Activated naive CD4-positive, alpha-beta T cell treated with anti-CD3 and anti-CD28 coated beads, Interleukin-2, amount 50 U/mL, for 72 hours (primary cell): ENCODE data around the gene BEND7. TPM values are rescaled to one million over a fixed set of nuclear protein-coding genes. Genes with fewer than 3 reads are reported as not detected.
A peak's percentile ranks its signal among the peaks of the same experiment; 100 is the strongest.
"Not testable (repeated sequence)": the region's sequence is repeated elsewhere in the genome, so short reads cannot be mapped to it uniquely, and the experiment has no call there.

Experiments used
- ATAC-seq, 2 donors: fragments of 150-1000 bp; cut with Tn5 transposase; 2 replicates each; pipeline ENCODE4 v1.10.0; 2021; ENCODE audit warnings: mild to moderate bottlenecking in 2 of 2, moderate library complexity in 2 of 2
- DNase-seq, 2 donors: peaks; one replicate each; pipeline ENCODE4 v3.0.0; 2021 to 2022; ENCODE audit warnings: low spot score in 2 of 2
- H3K27ac Mint-ChIP-seq, 2 donors: one replicate each; pipeline ENCODE4 v1.8.0; 2022; ENCODE audit warnings: mild to moderate bottlenecking in 2 of 2, mixed read lengths in 2 of 2
- H3K36me3 Mint-ChIP-seq, 2 donors: one replicate each; pipeline ENCODE4 v1.8.0; 2022; ENCODE audit warnings: mixed read lengths in 2 of 2
- H3K9me3 Mint-ChIP-seq, 2 donors: one replicate each; pipeline ENCODE4 v1.8.0; 2022; ENCODE audit warnings: mixed read lengths in 2 of 2
- total RNA-seq, 2 donors: library from RNA; stranded (reverse); gene quantifications; one replicate each; pipeline ENCODE4 v1.2.3, GENCODE V29; 2022

The BEND7 gene
- not detected for total RNA-seq

GRCh38 chr10:13528875-13529713 lies at the start of gene BEND7:
TSS of gene BEND7 (minus strand) at chr10:13529014. CDS start at chr10:13528533, 481 bp downstream.
- Mint-ChIP-seq H3K9me3 (no peaks in the 10 kb centered on the region), H3K36me3 (peaks cover 0 to 6% of the 10 kb centered on the region in 2 donors), H3K27ac (no peak within 1 kb of the TSS)
- no peak for DNase-seq
- ATAC-seq: peak; percentile 37 to 72

DNA sequence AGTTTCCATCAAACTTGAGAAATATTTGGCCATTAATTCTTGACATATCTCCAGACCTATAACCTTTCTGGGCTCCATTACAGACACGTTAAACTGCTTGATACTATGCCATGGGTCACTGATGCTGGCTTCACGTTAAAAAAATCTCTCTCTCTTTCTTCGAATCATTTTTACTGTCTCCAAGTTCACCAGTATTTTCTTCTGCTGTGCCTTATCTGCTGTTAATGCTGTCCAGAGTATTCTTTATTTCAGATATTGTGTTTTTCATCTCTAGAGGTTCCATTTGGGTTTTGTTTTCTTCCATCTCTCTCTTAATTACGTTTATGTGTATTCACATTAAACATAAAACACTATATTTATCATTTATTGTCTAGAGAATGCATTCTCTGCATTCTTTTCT lies 45.1 kb upstream of the BEND7 start:
- no peak for ATAC-seq
- Mint-ChIP-seq H3K27ac (no peak overlapping the region), H3K36me3 (peaks cover 0 to 5% of the 10 kb centered on the region in 2 donors), H3K9me3 (peaks cover 8 to 9% of the 10 kb centered on the region in 2 donors)
- DNase-seq: no peak

- H3K27ac Mint-ChIP-seq: no peak overlapping the region
- no peak for DNase-seq
Measured at GRCh38 chr10:13571541-13571940, 42.7 kb upstream of the BEND7 start.

DNA sequence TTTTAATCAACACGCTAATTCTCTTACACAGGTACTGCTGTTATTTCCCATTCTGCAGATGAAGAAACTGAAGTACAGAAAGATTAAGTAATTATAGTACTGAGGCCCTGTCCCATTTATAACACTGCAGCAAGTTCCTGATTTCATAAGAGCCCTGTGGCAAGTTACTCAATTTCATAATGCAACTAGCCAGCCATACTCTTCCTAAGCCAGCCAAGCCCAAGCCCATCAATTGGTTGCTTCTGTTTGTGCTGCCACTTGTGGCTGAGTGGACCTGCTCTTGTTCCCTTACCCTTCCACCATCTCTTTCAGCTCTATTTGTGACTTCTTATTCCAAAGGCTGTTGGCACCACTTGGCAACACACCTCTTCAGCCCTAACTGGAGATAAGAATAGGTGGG lies 38.2 kb upstream of the BEND7 start:
- DNase-seq (no peak), ATAC-seq (no peak)
- Mint-ChIP-seq H3K9me3 (no peaks in the 10 kb centered on the region), H3K27ac (no peak overlapping the region), H3K36me3 (peaks cover 0 to 7% of the 10 kb centered on the region in 2 donors)

More at GRCh38 chr10:13571541-13571940, 42.7 kb upstream of the BEND7 start:
- H3K36me3 Mint-ChIP-seq: peaks cover 0 to 5% of the 10 kb centered on the region in 2 donors
- peaks cover 8 to 9% of the 10 kb centered on the region in 2 donors for H3K9me3 Mint-ChIP-seq
- ATAC-seq: no peak

DNA sequence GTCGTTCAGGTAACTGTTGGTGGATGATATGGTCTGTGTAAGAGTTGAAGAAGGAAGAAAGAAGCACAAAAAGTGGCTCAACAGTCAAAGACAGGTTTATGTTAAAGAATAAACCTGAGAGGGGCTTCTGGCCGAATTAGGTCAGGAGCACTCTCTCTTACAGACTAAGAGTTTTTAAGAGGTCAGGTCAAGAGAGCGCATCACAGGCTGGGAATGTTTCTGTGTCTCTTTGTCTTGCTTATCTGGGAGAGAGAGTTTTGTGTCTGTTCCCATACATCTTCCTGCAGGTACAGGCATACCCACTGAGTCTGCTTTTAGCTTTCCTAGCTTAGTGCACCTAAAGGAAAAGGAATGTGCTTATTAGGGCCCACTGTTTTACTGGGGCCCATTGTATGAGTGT lies 35.8 kb upstream of the BEND7 start:
- H3K27ac Mint-ChIP-seq: no peak overlapping the region
- no peak for DNase-seq
- H3K36me3 Mint-ChIP-seq: peaks cover 0 to 7% of the 10 kb centered on the region in 2 donors
- no peaks in the 10 kb centered on the region for H3K9me3 Mint-ChIP-seq
- ATAC-seq: no peak

GRCh38 chr10:13563481-13564445 lies 34.9 kb upstream of the BEND7 start:
- Mint-ChIP-seq H3K9me3 (no peaks in the 10 kb centered on the region), H3K36me3 (peaks cover 0 to 7% of the 10 kb centered on the region in 2 donors), H3K27ac (no peak overlapping the region)
- DNase-seq (no peak), ATAC-seq (no peak)

GRCh38 chr10:13560597-13560996 lies 31.8 kb upstream of the BEND7 start:
- Mint-ChIP-seq H3K9me3 (no peaks in the 10 kb centered on the region), H3K36me3 (peaks cover 0 to 7% of the 10 kb centered on the region in 2 donors), H3K27ac (no peak overlapping the region)
- ATAC-seq (no peak), DNase-seq (no peak)

GRCh38 chr10:13559124-13559700 lies 30.4 kb upstream of the BEND7 start:
- DNase-seq (no peak), ATAC-seq (no peak)
- H3K9me3 Mint-ChIP-seq: no peaks in the 10 kb centered on the region
- H3K27ac Mint-ChIP-seq: no peak overlapping the region
- H3K36me3 Mint-ChIP-seq: peaks cover 0 to 5% of the 10 kb centered on the region in 2 donors

- Mint-ChIP-seq H3K36me3 (no peaks in the 10 kb centered on the region), H3K27ac (no peak overlapping the region), H3K9me3 (peaks cover 4% of the 10 kb centered on the region in 2 donors)
- no peak for DNase-seq
- no peak for ATAC-seq
Measured at GRCh38 chr10:13555884-13556510, 27.2 kb upstream of the BEND7 start.

- Mint-ChIP-seq H3K27ac (no peak overlapping the region), H3K36me3 (peaks cover 0 to 5% of the 10 kb centered on the region in 2 donors), H3K9me3 (peaks cover 8 to 22% of the 10 kb centered on the region in 2 donors)
- DNase-seq (no peak), ATAC-seq (no peak)
Measured at GRCh38 chr10:13550802-13551201, 22.0 kb upstream of the BEND7 start.

DNA sequence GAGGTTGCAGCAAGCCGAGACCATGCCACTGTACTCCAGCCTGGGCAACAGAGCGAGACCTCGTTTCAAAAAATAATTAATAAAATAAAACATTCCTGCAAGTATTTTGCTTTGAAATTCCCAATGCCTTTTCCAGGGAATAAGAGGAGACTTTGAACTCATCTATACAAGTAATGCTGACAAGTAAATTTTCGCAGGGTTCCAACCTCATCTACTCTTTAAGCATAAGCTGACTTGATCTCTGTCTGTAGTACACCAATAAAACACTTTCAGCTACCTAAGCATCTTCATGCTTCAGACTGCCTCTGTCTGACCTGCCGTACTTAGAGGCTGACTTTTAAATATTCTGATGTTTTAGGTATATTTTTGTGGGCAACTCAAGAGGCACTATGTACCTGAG lies 13.7 kb upstream of the BEND7 start:
- H3K9me3 Mint-ChIP-seq: no peaks in the 10 kb centered on the region
- no peak overlapping the region for H3K27ac Mint-ChIP-seq
- no peaks in the 10 kb centered on the region for H3K36me3 Mint-ChIP-seq
- DNase-seq (no peak), ATAC-seq (no peak)

DNA sequence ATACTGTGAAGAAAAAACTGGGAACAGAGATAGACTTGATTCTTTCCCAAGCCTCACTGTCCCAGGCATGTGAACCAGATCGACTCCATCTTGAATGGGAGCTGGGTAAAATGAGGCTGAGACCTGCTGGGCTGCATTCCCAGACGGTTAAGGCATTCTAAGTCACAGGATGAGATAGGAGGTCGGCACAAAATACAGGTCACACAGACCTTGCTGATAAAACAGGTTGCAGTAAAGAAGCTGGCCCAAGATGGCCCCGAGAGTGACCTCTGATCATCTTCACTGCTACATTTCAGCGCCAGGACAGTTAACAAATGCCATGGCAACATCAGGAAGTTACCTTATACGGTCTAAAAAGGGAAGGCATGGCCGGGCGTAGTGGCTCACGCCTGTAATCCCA lies 9.2 kb upstream of the BEND7 start:
- not testable (repeated sequence) for H3K27ac Mint-ChIP-seq, H3K9me3 Mint-ChIP-seq, H3K36me3 Mint-ChIP-seq, ATAC-seq, DNase-seq

GRCh38 chr10:13536674-13537366 lies 8.0 kb upstream of the BEND7 start:
- H3K27ac Mint-ChIP-seq: no peak overlapping the region
- peak; percentile 59 to 74 for ATAC-seq
- peak in 1 of 2 donors; percentile 33 for DNase-seq

DNA sequence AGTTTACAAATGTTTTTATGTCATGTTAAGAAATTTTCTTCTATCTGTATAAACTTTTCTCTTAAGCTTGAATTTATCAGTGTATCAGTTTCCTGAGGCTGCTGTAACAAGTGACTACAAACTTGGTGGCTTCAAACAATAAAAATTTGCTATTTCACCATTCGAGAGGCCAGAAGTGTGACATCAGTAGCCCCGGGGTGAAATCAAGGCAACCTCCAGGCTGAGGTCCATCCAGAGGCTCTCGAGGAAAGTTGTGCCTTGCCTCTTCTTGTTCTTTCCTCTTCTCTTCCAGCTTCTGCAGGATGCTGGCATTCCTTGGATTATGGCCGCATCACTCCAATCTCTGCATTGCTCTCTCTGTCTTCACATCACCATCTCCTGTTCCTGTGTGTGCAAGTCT lies 6.5 kb upstream of the BEND7 start:
- DNase-seq: no peak
- no peak overlapping the region for H3K27ac Mint-ChIP-seq
- ATAC-seq: no peak

More at GRCh38 chr10:13536674-13537366, 8.0 kb upstream of the BEND7 start:
- H3K9me3 Mint-ChIP-seq: no peaks in the 10 kb centered on the region
- no peaks in the 10 kb centered on the region for H3K36me3 Mint-ChIP-seq

GRCh38 chr10:13529714-13529973 lies 830 bp upstream of the BEND7 start:
- Mint-ChIP-seq H3K36me3 (peaks cover 0 to 6% of the 10 kb centered on the region in 2 donors), H3K9me3 (no peaks in the 10 kb centered on the region), H3K27ac (no peak overlapping the region)
- DNase-seq (no peak), ATAC-seq (no peak)

More for the DNA sequence above, 6.5 kb upstream of the BEND7 start:
- Mint-ChIP-seq H3K9me3 (no peaks in the 10 kb centered on the region), H3K36me3 (no peaks in the 10 kb centered on the region)
